T-helper 2 cell treated with Interferon-gamma antibody and Interleukin-4, amounts not matched to agents 5 μg/mL and 100 μg/mL, for 36 hours (primary cell): ENCODE data around the gene B3GNT8.
"Not testable (repeated sequence)": the region's sequence is repeated elsewhere in the genome, so short reads cannot be mapped to it uniquely, and the experiment has no call there.

ENCODE experiments used
- DNase-seq: peaks from one replicate; pipeline ENCODE4 v3.0.0; 2021; ENCODE audit warnings: low spot score
- H3K27ac Mint-ChIP-seq: one replicate; pipeline ENCODE4 v1.8.0; 2021; ENCODE audit warnings: mild to moderate bottlenecking, mixed read lengths
- H3K27me3 Mint-ChIP-seq: one replicate; pipeline ENCODE4 v1.8.0; 2021; ENCODE audit warnings: low read depth, mixed read lengths
- H3K36me3 Mint-ChIP-seq: one replicate; pipeline ENCODE4 v1.8.0; 2021; ENCODE audit warnings: low read depth, mixed read lengths
- H3K4me1 Mint-ChIP-seq: one replicate; pipeline ENCODE4 v1.8.0; 2021; ENCODE audit warnings: low read depth, mixed read lengths
- H3K4me3 Mint-ChIP-seq: one replicate; pipeline ENCODE4 v1.8.0; 2022; ENCODE audit warnings: mild to moderate bottlenecking, moderate library complexity, mixed read lengths
- H3K9me3 Mint-ChIP-seq: one replicate; pipeline ENCODE4 v1.8.0; 2021; ENCODE audit warnings: mixed read lengths

The B3GNT8 gene

GRCh38 chr19:41414461-41414860 is 12.7 kb downstream of the B3GNT8 start:
- H3K36me3 Mint-ChIP-seq = peaks cover 18% of the 10 kb centered on the region
- no peak overlapping the region for H3K27ac Mint-ChIP-seq
- DNase-seq = no peak
- no peak overlapping the region for H3K4me3 Mint-ChIP-seq
- H3K27me3 Mint-ChIP-seq = no peaks in the 10 kb centered on the region
- no peaks in the 10 kb centered on the region for H3K9me3 Mint-ChIP-seq
- no peaks in the 10 kb centered on the region for H3K4me1 Mint-ChIP-seq

- H3K36me3 Mint-ChIP-seq = peaks cover 14% of the 10 kb centered on the region
- H3K9me3 Mint-ChIP-seq = no peaks in the 10 kb centered on the region
- H3K27ac Mint-ChIP-seq = no peak overlapping the region
- DNase-seq = no peak
- no peak overlapping the region for H3K4me3 Mint-ChIP-seq
- no peaks in the 10 kb centered on the region for H3K4me1 Mint-ChIP-seq
- no peaks in the 10 kb centered on the region for H3K27me3 Mint-ChIP-seq
Measured at GRCh38 chr19:41413947-41414346, 13.2 kb downstream of the B3GNT8 start.

- H3K4me3 Mint-ChIP-seq = no peak overlapping the region
- no peak for DNase-seq
- peaks cover 13% of the 10 kb centered on the region for H3K36me3 Mint-ChIP-seq
- H3K27ac Mint-ChIP-seq = no peak overlapping the region
- no peaks in the 10 kb centered on the region for H3K27me3 Mint-ChIP-seq
- no peaks in the 10 kb centered on the region for H3K9me3 Mint-ChIP-seq
- H3K4me1 Mint-ChIP-seq = no peaks in the 10 kb centered on the region
Measured at GRCh38 chr19:41412953-41413352, 14.2 kb downstream of the B3GNT8 start.

GRCh38 chr19:41411968-41412265 is 15.3 kb downstream of the B3GNT8 start:
- no peaks in the 10 kb centered on the region for H3K27me3 Mint-ChIP-seq
- H3K27ac Mint-ChIP-seq = no peak overlapping the region
- no peak for DNase-seq
- no peaks in the 10 kb centered on the region for H3K4me1 Mint-ChIP-seq
- no peaks in the 10 kb centered on the region for H3K9me3 Mint-ChIP-seq
- H3K4me3 Mint-ChIP-seq = no peak overlapping the region
- peaks cover 10% of the 10 kb centered on the region for H3K36me3 Mint-ChIP-seq

- Mint-ChIP-seq H3K36me3 (peaks cover 10% of the 10 kb centered on the region), H3K4me1 (no peaks in the 10 kb centered on the region), H3K27me3 (no peaks in the 10 kb centered on the region)
Measured at GRCh38 chr19:41411100-41411967, 15.8 kb downstream of the B3GNT8 start.

GRCh38 chr19:41410336-41411054 is 16.7 kb downstream of the B3GNT8 start:
- H3K27ac Mint-ChIP-seq = no peak overlapping the region
- peaks cover 10% of the 10 kb centered on the region for H3K36me3 Mint-ChIP-seq
- no peaks in the 10 kb centered on the region for H3K9me3 Mint-ChIP-seq
- H3K27me3 Mint-ChIP-seq = no peaks in the 10 kb centered on the region
- H3K4me1 Mint-ChIP-seq = no peaks in the 10 kb centered on the region
- no peak for DNase-seq
- no peak overlapping the region for H3K4me3 Mint-ChIP-seq

More at GRCh38 chr19:41411100-41411967, 15.8 kb downstream of the B3GNT8 start:
- Mint-ChIP-seq H3K4me3 (no peak overlapping the region), H3K9me3 (no peaks in the 10 kb centered on the region), H3K27ac (no peak overlapping the region)
- no peak for DNase-seq

GRCh38 chr19:41409288-41409687 is 17.9 kb downstream of the B3GNT8 start:
- Mint-ChIP-seq H3K36me3 (peaks cover 8% of the 10 kb centered on the region), H3K4me1 (no peaks in the 10 kb centered on the region), H3K27me3 (no peaks in the 10 kb centered on the region), H3K27ac (no peak overlapping the region), H3K4me3 (no peak overlapping the region), H3K9me3 (no peaks in the 10 kb centered on the region)
- no peak for DNase-seq

GRCh38 chr19:41408846-41409245 is 18.3 kb downstream of the B3GNT8 start:
- not testable (repeated sequence) for H3K36me3 Mint-ChIP-seq, DNase-seq, H3K27ac Mint-ChIP-seq, H3K27me3 Mint-ChIP-seq, H3K4me3 Mint-ChIP-seq, H3K4me1 Mint-ChIP-seq, H3K9me3 Mint-ChIP-seq

GRCh38 chr19:41408256-41408655 is 18.9 kb downstream of the B3GNT8 start:
- H3K9me3 Mint-ChIP-seq = no peaks in the 10 kb centered on the region
- no peak for DNase-seq
- H3K36me3 Mint-ChIP-seq = peaks cover 3% of the 10 kb centered on the region
- H3K27ac Mint-ChIP-seq = no peak overlapping the region
- no peak overlapping the region for H3K4me3 Mint-ChIP-seq
- H3K27me3 Mint-ChIP-seq = no peaks in the 10 kb centered on the region
- H3K4me1 Mint-ChIP-seq = no peaks in the 10 kb centered on the region

GRCh38 chr19:41407271-41407670 is 19.9 kb downstream of the B3GNT8 start:
- Mint-ChIP-seq H3K27me3 (no peaks in the 10 kb centered on the region), H3K4me1 (no peaks in the 10 kb centered on the region), H3K27ac (no peak overlapping the region), H3K9me3 (no peaks in the 10 kb centered on the region), H3K4me3 (no peak overlapping the region), H3K36me3 (peaks cover 3% of the 10 kb centered on the region)
- no peak for DNase-seq

- no peaks in the 10 kb centered on the region for H3K27me3 Mint-ChIP-seq
- no peaks in the 10 kb centered on the region for H3K9me3 Mint-ChIP-seq
- peaks cover 2% of the 10 kb centered on the region for H3K36me3 Mint-ChIP-seq
- no peaks in the 10 kb centered on the region for H3K4me1 Mint-ChIP-seq
- H3K27ac Mint-ChIP-seq = no peak overlapping the region
- H3K4me3 Mint-ChIP-seq = no peak overlapping the region
- no peak for DNase-seq
Measured at GRCh38 chr19:41405776-41406175, 21.4 kb downstream of the B3GNT8 start.

GRCh38 chr19:41403181-41403970 is 23.8 kb downstream of the B3GNT8 start:
- Mint-ChIP-seq H3K9me3 (no peaks in the 10 kb centered on the region), H3K4me1 (peaks cover 10% of the 10 kb centered on the region), H3K27ac (no peak overlapping the region), H3K27me3 (no peaks in the 10 kb centered on the region), H3K36me3 (peaks cover 2% of the 10 kb centered on the region), H3K4me3 (no peak overlapping the region)
- DNase-seq = no peak

GRCh38 chr19:41402010-41402409 is 25.2 kb downstream of the B3GNT8 start:
- H3K4me1 Mint-ChIP-seq = peaks cover 15% of the 10 kb centered on the region
- no peaks in the 10 kb centered on the region for H3K27me3 Mint-ChIP-seq
- no peaks in the 10 kb centered on the region for H3K9me3 Mint-ChIP-seq
- no peak overlapping the region for H3K27ac Mint-ChIP-seq
- no peak overlapping the region for H3K4me3 Mint-ChIP-seq
- no peak for DNase-seq
- peaks cover 2% of the 10 kb centered on the region for H3K36me3 Mint-ChIP-seq

GRCh38 chr19:41401483-41401882 is 25.7 kb downstream of the B3GNT8 start:
- no peak overlapping the region for H3K4me3 Mint-ChIP-seq
- no peaks in the 10 kb centered on the region for H3K9me3 Mint-ChIP-seq
- peaks cover 16% of the 10 kb centered on the region for H3K4me1 Mint-ChIP-seq
- H3K36me3 Mint-ChIP-seq = peaks cover 2% of the 10 kb centered on the region
- DNase-seq = no peak
- H3K27ac Mint-ChIP-seq = no peak overlapping the region
- H3K27me3 Mint-ChIP-seq = no peaks in the 10 kb centered on the region
